Liver (tissue), 9 donors: ENCODE measurements around the gene TOPBP1. TPM values are rescaled to one million over a fixed set of nuclear protein-coding genes. Genes with fewer than 3 reads are reported as not detected.

Experiments used
- DNase-seq: peaks from one replicate; pipeline ENCODE4 v3.0.0-alpha.2; 2017; ENCODE audit warnings: low spot score
- H3K27ac ChIP-seq, 2 donors: one replicate each; pipeline ENCODE4 v1.7.0; 2013; ENCODE audit warnings: inconsistent platforms in 2 of 2, low read length in 2 of 2, control low read depth in 1 of 2, low read depth in 1 of 2, mild to moderate bottlenecking in 1 of 2
- H3K27me3 ChIP-seq, 4 donors: one replicate each; pipeline versions ENCODE4 v1.6.1 to v1.7.0; 2013; ENCODE audit warnings: low read length in 3 of 4, inconsistent platforms in 1 of 4, mild to moderate bottlenecking in 1 of 4, moderate library complexity in 1 of 4; ENCODE audit not compliant: control insufficient read depth in 4 of 4, insufficient read depth in 4 of 4
- H3K36me3 ChIP-seq, 4 donors: one replicate each; pipeline versions ENCODE4 v1.6.1 to v1.7.0; 2013; ENCODE audit warnings: low read length in 3 of 4, mild to moderate bottlenecking in 3 of 4, low read depth in 1 of 4, moderate library complexity in 1 of 4; ENCODE audit not compliant: control insufficient read depth in 4 of 4, insufficient read depth in 3 of 4
- H3K4me1 ChIP-seq, 4 donors: one replicate each; pipeline versions ENCODE4 v1.6.1 to v1.7.0; 2013; ENCODE audit warnings: low read length in 3 of 4, mild to moderate bottlenecking in 3 of 4, moderate library complexity in 1 of 4; ENCODE audit not compliant: control insufficient read depth in 4 of 4, insufficient read depth in 4 of 4
- H3K4me3 ChIP-seq, 3 donors: one replicate each; pipeline versions ENCODE4 v1.6.1 to v1.7.0; 2013; ENCODE audit warnings: low read length in 3 of 3, control low read depth in 1 of 3, low read depth in 1 of 3, mild to moderate bottlenecking in 1 of 3
- H3K9ac ChIP-seq, 2 donors: one replicate each; pipeline ENCODE4 v1.7.0; 2013; ENCODE audit warnings: low read length in 2 of 2, mild to moderate bottlenecking in 2 of 2, moderate library complexity in 2 of 2, control low read depth in 1 of 2, low read depth in 1 of 2
- H3K9me3 ChIP-seq, 4 donors: one replicate each; pipeline versions ENCODE4 v1.6.1 to v1.7.0; 2013; ENCODE audit warnings: low read length in 3 of 4; ENCODE audit not compliant: control insufficient read depth in 4 of 4
- CTCF ChIP-seq: fragments of 150-350 bp; IDR thresholded peaks from 2 replicates; pipeline ENCODE4 v1.5.1; 2017; ENCODE audit warnings: improper control_type of control experiment, low read depth, low read length; ENCODE audit not compliant: missing input control
- EGR1 ChIP-seq, 2 donors: IDR thresholded peaks; 2 replicates each; pipeline ENCODE4 v1.6.1; 2016 to 2018; ENCODE audit warnings: antibody characterized with exemption in 2 of 2, low read depth in 2 of 2
- FOXA1 ChIP-seq: IDR thresholded peaks from 2 replicates; pipeline ENCODE4 v1.6.1; 2016; ENCODE audit warnings: antibody characterized with exemption
- FOXA2 ChIP-seq: IDR thresholded peaks from 2 replicates; pipeline ENCODE4 v1.6.1; 2016; ENCODE audit warnings: antibody characterized with exemption
- GABPA ChIP-seq, 2 donors: IDR thresholded peaks in 1 of 2; conservative IDR thresholded peaks in 1 of 2; 2 replicates each; pipeline ENCODE4 v1.6.1; 2016; ENCODE audit warnings: antibody characterized with exemption in 2 of 2, mild to moderate bottlenecking in 1 of 2, moderate library complexity in 1 of 2
- HNF4A ChIP-seq, 2 donors: conservative IDR thresholded peaks; 2 replicates each; pipeline ENCODE4 v1.6.1; 2016; ENCODE audit warnings: antibody characterized with exemption in 2 of 2, mild to moderate bottlenecking in 2 of 2
- HNF4G ChIP-seq: IDR thresholded peaks from 2 replicates; pipeline ENCODE4 v1.6.1; 2016; ENCODE audit warnings: antibody characterized with exemption
- JUND ChIP-seq, 2 donors: IDR thresholded peaks; 2 replicates each; pipeline ENCODE4 v1.6.1; 2016; ENCODE audit warnings: antibody characterized with exemption in 2 of 2
- NR2F2 ChIP-seq: IDR thresholded peaks from 2 replicates; pipeline ENCODE4 v1.6.1; 2016; ENCODE audit warnings: antibody characterized with exemption
- RAD21 ChIP-seq, 2 donors: IDR thresholded peaks; 2 replicates each; pipeline ENCODE4 v1.6.1; 2016; ENCODE audit warnings: antibody characterized with exemption in 2 of 2, mild to moderate bottlenecking in 2 of 2
- REST ChIP-seq: IDR thresholded peaks from 2 replicates; pipeline ENCODE4 v1.6.1; 2016; ENCODE audit warnings: antibody characterized with exemption, mild to moderate bottlenecking
- RXRA ChIP-seq, 2 donors: IDR thresholded peaks; 2 replicates each; pipeline ENCODE4 v1.6.1; 2017 to 2018; ENCODE audit warnings: antibody characterized with exemption in 2 of 2, mild to moderate bottlenecking in 1 of 2
- SP1 ChIP-seq: IDR thresholded peaks from 2 replicates; pipeline ENCODE4 v1.6.1; 2018; ENCODE audit warnings: antibody characterized with exemption, mild to moderate bottlenecking
- TAF1 ChIP-seq: conservative IDR thresholded peaks from 2 replicates; pipeline ENCODE4 v1.6.1; 2016; ENCODE audit warnings: antibody characterized with exemption, mild to moderate bottlenecking
- YY1 ChIP-seq: IDR thresholded peaks from 2 replicates; pipeline ENCODE4 v1.6.1; 2016; ENCODE audit warnings: antibody characterized with exemption, mild to moderate bottlenecking
- WGBS: extraction: QIAGEN DNeasy Blood & Tissue Kit; methylation state at CpG from one replicate; pipeline ENCODE4 v1.1.7; 2013; 5-methylcytosine and 5-hydroxymethylcytosine counted together
- polyA plus RNA-seq, 2 donors: library from polyadenylated mRNA; stranded (reverse) in 1 of 2; unstranded in 1 of 2; fragments of 200-250 nt in 1 of 2; fragments of >200 nt in 1 of 2; fragmentation: Nextera tagmentation in 1 of 2; extraction: Ambion mirVana in 1 of 2; gene quantifications; one replicate each; pipeline versions ENCODE4 v1.2.1 to v1.2.3, GENCODE V29; 2013 to 2015
- total RNA-seq, 2 donors: library from RNA; depleted of rRNA; stranded (reverse); fragments of >200 nt; gene quantifications; one replicate each; pipeline ENCODE4 v1.2.3, GENCODE V29; 2014
- TF ChIP-seq, protein P1 (sequence below): IDR thresholded peaks from 2 replicates; pipeline ENCODE4 v1.6.1; 2016; ENCODE audit warnings: antibody characterized with exemption
- donor health status: healthy.
- donor health status: healthy.
- donor health status: healthy.
- donor health status: healthy.
- donor health status: healthy.

TOPBP1 gene
- total and polyA plus RNA-seq, 4 donors = 3.3 to 22.9 (median 8.7) TPM

GRCh38 chr3:133563186-133563591 is 98.6 kb downstream of the TOPBP1 start:
- no peak overlapping the region for H3K27ac ChIP-seq
- 89% methylated on average over 5 of the region's 5 CpGs for WGBS
- no peak overlapping the region for H3K9ac ChIP-seq
- TF ChIP-seq RXRA (IDR thresholded peaks at IDR 0.05) (no peak), REST (no peak), FOXA2 (no peak), HNF4G (no peak), SP1 (no peak), NR2F2 (no peak), JUND (IDR thresholded peaks at IDR 0.05) (no peak), HNF4A (conservative IDR thresholded peaks at IDR 0.05) (no peak), GABPA (IDR thresholded peaks at IDR 0.05 in 1 of 2, conservative IDR thresholded peaks at IDR 0.05 in 1 of 2) (no peak), EGR1 (IDR thresholded peaks at IDR 0.05; ENCODE audit: low read depth in 2 of 2) (no peak), RAD21 (IDR thresholded peaks at IDR 0.05) (no peak), FOXA1 (no peak), TAF1 (no peak)
- H3K36me3 ChIP-seq = no peaks in the 10 kb centered on the region
- no peaks in the 10 kb centered on the region for H3K9me3 ChIP-seq
- DNase-seq = no peak
- no peak overlapping the region for H3K4me3 ChIP-seq
- no peaks in the 10 kb centered on the region for H3K4me1 ChIP-seq
- no peaks in the 10 kb centered on the region for H3K27me3 ChIP-seq

- Histone ChIP-seq H3K4me1 (no peaks in the 10 kb centered on the region), H3K9ac (no peak overlapping the region), H3K36me3 (no peaks in the 10 kb centered on the region), H3K9me3 (no peaks in the 10 kb centered on the region), H3K27me3 (no peaks in the 10 kb centered on the region), H3K27ac (no peak overlapping the region), H3K4me3 (no peak overlapping the region)
- DNase-seq = no peak
- WGBS = 98% methylated on average over 1 of the region's 1 CpG
- TF ChIP-seq, protein P1, sequence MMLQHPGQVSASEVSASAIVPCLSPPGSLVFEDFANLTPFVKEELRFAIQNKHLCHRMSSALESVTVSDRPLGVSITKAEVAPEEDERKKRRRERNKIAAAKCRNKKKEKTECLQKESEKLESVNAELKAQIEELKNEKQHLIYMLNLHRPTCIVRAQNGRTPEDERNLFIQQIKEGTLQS = no peak
- TF ChIP-seq JUND (IDR thresholded peaks at IDR 0.05) (no peak), FOXA2 (no peak), HNF4G (no peak), RXRA (IDR thresholded peaks at IDR 0.05) (no peak), HNF4A (conservative IDR thresholded peaks at IDR 0.05) (no peak), EGR1 (IDR thresholded peaks at IDR 0.05; ENCODE audit: low read depth in 2 of 2) (no peak), NR2F2 (no peak), YY1 (no peak), CTCF (no peak), FOXA1 (no peak), REST (no peak)
These were observed 99.4 kb downstream of the TOPBP1 start for GRCh38 chr3:133562376-133562775.
